ENCODE results near the gene KCNK3. TPM values are rescaled to one million over a fixed set of nuclear protein-coding genes. Genes with fewer than 3 reads are reported as not detected.
A peak's percentile ranks its signal among the peaks of the same experiment; 100 is the strongest.

Gene KCNK3
- total and polyA plus RNA-seq, 11 donors = 0.61 to 12.2 (median 2.1) TPM

DNA sequence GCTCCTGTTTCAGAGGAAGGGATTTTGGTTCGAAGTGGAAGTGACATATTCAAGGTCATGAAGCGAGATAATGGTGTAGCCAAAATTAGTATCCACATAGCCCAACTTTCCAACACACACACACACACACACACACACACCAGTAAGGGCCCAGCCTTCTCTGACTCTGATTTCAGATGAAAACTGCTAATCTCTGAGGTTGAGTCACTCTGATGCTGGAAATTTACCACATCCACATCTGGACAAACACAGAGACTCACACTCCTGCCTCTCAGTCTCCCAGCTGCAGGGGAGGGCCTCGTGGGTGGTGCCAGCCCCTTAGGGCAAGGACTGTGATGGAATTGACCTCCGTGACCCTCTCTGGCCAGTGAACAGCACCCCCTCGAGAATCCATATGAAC, 42.6 kb downstream of the KCNK3 start:
- H3K27ac ChIP-seq = peak overlapping the region in 2 of 12 donors; percentile 32 to 49
- no peaks in the 10 kb centered on the region for H3K36me3 ChIP-seq
- H3K4me3 ChIP-seq = no peak overlapping the region
- TF ChIP-seq, protein P1, sequence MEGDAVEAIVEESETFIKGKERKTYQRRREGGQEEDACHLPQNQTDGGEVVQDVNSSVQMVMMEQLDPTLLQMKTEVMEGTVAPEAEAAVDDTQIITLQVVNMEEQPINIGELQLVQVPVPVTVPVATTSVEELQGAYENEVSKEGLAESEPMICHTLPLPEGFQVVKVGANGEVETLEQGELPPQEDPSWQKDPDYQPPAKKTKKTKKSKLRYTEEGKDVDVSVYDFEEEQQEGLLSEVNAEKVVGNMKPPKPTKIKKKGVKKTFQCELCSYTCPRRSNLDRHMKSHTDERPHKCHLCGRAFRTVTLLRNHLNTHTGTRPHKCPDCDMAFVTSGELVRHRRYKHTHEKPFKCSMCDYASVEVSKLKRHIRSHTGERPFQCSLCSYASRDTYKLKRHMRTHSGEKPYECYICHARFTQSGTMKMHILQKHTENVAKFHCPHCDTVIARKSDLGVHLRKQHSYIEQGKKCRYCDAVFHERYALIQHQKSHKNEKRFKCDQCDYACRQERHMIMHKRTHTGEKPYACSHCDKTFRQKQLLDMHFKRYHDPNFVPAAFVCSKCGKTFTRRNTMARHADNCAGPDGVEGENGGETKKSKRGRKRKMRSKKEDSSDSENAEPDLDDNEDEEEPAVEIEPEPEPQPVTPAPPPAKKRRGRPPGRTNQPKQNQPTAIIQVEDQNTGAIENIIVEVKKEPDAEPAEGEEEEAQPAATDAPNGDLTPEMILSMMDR (IDR thresholded peaks at IDR 0.05) = no peak
- no peak for TF ChIP-seq POLR2A (IDR thresholded peaks at IDR 0.05)
- DNase-seq = no peak
- intact Hi-C loops (cut with DNase I) = loop anchor here in 1 of 10 donors (5.0 kb wide), 1 partner anchor 43 kb away; the partner anchor contains the start of gene KCNK3
- peaks cover 0 to 16% (median 4%) of the 10 kb centered on the region in 12 donors for H3K4me1 ChIP-seq
- no peaks in the 10 kb centered on the region for H3K9me3 ChIP-seq
- WGBS, 4 donors = 43 to 45% (median 44%) methylated on average over 5 of the region's 5 CpGs
- H3K27me3 ChIP-seq = no peaks in the 10 kb centered on the region
- peak in 3 of 4 donors; percentile 61 to 78 (median 64) for ATAC-seq

DNA sequence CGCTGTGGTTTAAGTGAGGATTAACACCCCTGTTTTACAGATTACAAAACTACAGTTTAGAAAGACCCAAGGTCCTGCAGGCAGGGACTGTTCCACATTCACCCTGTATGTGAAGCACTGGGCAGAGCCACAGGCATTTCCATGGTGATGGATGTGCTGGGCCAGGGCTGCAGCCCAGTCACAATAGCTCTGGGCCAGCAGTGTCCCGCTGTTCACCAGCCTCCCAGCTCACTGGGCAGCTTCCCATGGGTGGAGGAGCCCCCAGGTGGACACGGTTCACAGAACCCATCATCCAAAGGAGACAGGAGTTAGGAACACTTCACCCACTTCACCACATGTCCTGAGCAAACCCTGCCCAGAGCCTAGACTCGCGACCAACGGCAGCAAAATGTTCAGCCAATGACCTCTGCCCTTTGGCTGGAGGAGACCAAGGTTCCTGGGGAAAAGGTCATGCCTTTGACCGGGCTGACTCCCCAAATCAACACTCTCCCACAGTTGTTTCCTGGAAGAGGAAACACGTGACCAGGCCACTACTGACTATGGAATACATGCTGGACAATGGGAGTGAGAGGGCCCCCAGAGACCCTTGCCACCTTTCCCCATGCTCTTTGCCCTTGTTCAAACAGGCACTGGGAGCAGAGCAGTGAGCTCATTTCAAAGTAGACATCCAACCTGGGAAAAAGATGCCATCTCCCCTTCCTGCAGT, 43.5 kb downstream of the KCNK3 start:
- WGBS, 4 donors = 39 to 62% (median 41%) methylated on average over 7 to 8 of the region's 8 CpGs
- ATAC-seq (peak; percentile 24 to 57 (median 42)), DNase-seq (no peak)
- Histone ChIP-seq H3K4me1 (peaks cover 0 to 16% (median 4%) of the 10 kb centered on the region in 12 donors), H3K27ac (no peak overlapping the region), H3K4me3 (no peak overlapping the region), H3K36me3 (no peaks in the 10 kb centered on the region), H3K27me3 (no peaks in the 10 kb centered on the region), H3K9me3 (no peaks in the 10 kb centered on the region)
- TF ChIP-seq, protein P1 (IDR thresholded peaks at IDR 0.05) = peak in 2 of 12 donors; percentile 7 to 14
- no peak for TF ChIP-seq POLR2A (IDR thresholded peaks at IDR 0.05)
- intact Hi-C loops (cut with DNase I) = loop anchor here in 1 of 10 donors (5.0 kb wide), 1 partner anchor 44 kb away; the partner anchor contains the start of gene KCNK3

DNA sequence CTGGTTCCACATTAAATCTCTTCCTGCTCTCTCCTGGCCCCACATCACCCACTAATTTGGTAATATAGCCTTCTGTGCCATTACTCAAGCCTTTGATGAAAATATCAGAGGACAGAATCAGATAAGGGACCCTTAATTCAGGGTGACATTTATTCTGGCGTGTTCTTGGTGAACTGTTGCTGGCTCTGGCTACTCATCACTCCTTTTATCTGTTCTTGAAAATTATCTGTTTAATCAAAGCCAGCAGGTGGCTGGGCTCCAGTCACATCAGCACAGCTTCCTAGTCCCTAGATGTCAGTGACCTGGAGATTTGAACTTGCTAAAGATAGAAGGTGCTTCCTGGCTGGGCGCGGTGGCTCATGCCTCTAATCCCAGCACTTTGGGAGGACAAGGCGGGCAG, 44.7 kb downstream of the KCNK3 start:
- H3K4me1 ChIP-seq = peaks cover 0 to 16% (median 4%) of the 10 kb centered on the region in 12 donors
- intact Hi-C loops (cut with DNase I) = loop anchor here in 1 of 10 donors (5.0 kb wide), 1 partner anchor 45 kb away; the partner anchor contains the start of gene KCNK3
- 68 to 81% (median 78%) methylated on average over 4 of the region's 4 CpGs for WGBS, 4 donors
- DNase-seq = no peak
- TF ChIP-seq POLR2A (IDR thresholded peaks at IDR 0.05) = no peak
- TF ChIP-seq, protein P1 (IDR thresholded peaks at IDR 0.05) = no peak
- no peak overlapping the region for H3K4me3 ChIP-seq
- ATAC-seq = no peak
- no peaks in the 10 kb centered on the region for H3K27me3 ChIP-seq
- no peak overlapping the region for H3K27ac ChIP-seq
- H3K9me3 ChIP-seq = no peaks in the 10 kb centered on the region
- H3K36me3 ChIP-seq = no peaks in the 10 kb centered on the region

DNA sequence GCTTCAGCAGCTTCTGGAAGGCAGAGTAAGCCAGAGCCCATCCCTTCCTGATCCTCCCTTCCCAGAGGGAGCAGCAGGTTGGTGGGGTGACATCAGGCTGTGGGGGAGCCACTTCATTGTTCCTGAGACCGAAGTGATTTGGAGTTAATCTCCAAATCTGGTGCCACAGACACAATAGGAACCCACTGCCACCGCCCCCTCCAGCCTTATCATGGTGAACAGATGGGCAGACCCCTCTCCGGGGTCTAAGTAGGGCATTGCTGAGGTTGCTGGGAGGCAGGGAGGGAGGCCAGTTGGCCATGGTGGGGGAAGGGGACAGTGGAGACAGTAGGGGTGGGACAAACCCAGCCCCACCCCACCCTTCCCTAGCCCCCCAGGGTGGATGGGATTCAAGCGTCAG, 46.0 kb downstream of the KCNK3 start:
- ATAC-seq = no peak
- intact Hi-C loops (cut with DNase I) = loop anchor here in 1 of 10 donors (5.0 kb wide), 1 partner anchor 46 kb away; the partner anchor contains the start of gene KCNK3
- Histone ChIP-seq H3K27ac (no peak overlapping the region), H3K36me3 (no peaks in the 10 kb centered on the region), H3K27me3 (no peaks in the 10 kb centered on the region), H3K9me3 (no peaks in the 10 kb centered on the region), H3K4me1 (peaks cover 0 to 16% (median 4%) of the 10 kb centered on the region in 12 donors), H3K4me3 (no peak overlapping the region)
- 68 to 81% (median 76%) methylated on average over 4 of the region's 4 CpGs for WGBS, 4 donors
- TF ChIP-seq, protein P1 (IDR thresholded peaks at IDR 0.05) = no peak
- no peak for TF ChIP-seq POLR2A (IDR thresholded peaks at IDR 0.05)
- no peak for DNase-seq
